ENCODE results near the gene SLC6A7. TPM values are rescaled to one million over a fixed set of nuclear protein-coding genes. Genes with fewer than 3 reads are reported as not detected.

The SLC6A7 gene
- total and polyA plus RNA-seq, 2 donors from 2014 or later: not detected

DNA sequence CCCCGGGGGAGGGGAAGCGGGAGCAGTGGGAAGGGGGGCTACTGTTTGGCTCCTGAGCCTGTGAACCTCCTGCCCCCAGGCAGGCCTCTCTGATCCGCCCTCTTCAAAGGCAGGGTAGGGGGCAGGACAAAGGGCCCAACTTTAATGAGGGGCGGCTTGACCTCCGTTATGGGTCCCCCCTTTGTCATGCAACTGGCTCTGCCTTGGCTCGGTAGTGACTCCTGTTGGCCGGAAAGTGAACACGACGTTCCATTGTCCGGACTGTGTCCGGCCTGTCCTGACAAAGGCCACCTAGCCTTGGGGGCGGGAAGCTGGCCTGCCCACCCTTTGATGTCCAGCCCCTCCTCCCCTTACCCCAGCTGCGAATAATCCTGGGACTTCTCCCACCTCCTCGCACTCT, 22.0 kb upstream of the SLC6A7 start:
- Histone ChIP-seq H3K27me3 (ENCODE audit: control insufficient read depth, insufficient read depth, low read length) (peaks cover 5% of the 10 kb centered on the region), H3K36me3 (ENCODE audit: control insufficient read depth in 2 of 3, insufficient read depth in 3 of 3, low read length in 3 of 3) (no peaks in the 10 kb centered on the region), H3K9ac (ENCODE audit: low read length in 3 of 3) (no peak overlapping the region), H3K4me3 (ENCODE audit: low read length in 3 of 3) (no peak overlapping the region), H3K9me3 (ENCODE audit: control insufficient read depth in 2 of 3, insufficient read depth in 1 of 3, low read length in 3 of 3) (no peaks in the 10 kb centered on the region), H3K27ac (ENCODE audit: low read depth in 2 of 2, low read length in 2 of 2) (no peak overlapping the region), H3K4me1 (ENCODE audit: control insufficient read depth in 2 of 3, insufficient read depth in 2 of 3, low read depth in 1 of 3, low read length in 3 of 3) (peaks cover 0 to 4% (median 0%) of the 10 kb centered on the region in 3 donors)
- TF ChIP-seq, protein P1, sequence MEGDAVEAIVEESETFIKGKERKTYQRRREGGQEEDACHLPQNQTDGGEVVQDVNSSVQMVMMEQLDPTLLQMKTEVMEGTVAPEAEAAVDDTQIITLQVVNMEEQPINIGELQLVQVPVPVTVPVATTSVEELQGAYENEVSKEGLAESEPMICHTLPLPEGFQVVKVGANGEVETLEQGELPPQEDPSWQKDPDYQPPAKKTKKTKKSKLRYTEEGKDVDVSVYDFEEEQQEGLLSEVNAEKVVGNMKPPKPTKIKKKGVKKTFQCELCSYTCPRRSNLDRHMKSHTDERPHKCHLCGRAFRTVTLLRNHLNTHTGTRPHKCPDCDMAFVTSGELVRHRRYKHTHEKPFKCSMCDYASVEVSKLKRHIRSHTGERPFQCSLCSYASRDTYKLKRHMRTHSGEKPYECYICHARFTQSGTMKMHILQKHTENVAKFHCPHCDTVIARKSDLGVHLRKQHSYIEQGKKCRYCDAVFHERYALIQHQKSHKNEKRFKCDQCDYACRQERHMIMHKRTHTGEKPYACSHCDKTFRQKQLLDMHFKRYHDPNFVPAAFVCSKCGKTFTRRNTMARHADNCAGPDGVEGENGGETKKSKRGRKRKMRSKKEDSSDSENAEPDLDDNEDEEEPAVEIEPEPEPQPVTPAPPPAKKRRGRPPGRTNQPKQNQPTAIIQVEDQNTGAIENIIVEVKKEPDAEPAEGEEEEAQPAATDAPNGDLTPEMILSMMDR (IDR thresholded peaks at IDR 0.05; ENCODE audit: borderline replicate concordance, extremely low read depth, insufficient read depth): no peak
- intact Hi-C loops (cut with DNase I): no loop called here
- no peak for DNase-seq
- no peak for FAIRE-seq

DNA sequence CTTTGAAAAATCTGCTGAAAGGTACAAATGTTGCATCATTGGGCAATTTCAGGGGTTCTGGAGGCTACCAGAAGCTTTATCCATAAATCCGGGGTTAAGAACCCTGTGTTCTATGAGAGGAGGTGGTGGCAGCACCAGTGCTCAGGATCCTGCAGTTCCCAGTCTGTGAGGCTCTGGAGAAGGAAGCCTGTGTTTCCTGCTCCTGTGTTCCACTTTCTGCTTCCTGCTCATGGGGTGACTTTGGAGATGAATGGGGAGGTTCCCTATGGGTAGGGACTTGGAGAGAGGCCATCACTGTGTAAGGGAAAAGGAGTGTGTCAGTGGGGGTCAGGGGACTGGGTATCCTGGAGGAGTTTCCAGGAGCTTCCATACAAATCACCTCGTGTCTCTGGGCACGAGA, 21.0 kb upstream of the SLC6A7 start:
- FAIRE-seq (no peak), DNase-seq (no peak)
- H3K27me3 ChIP-seq (ENCODE audit: control insufficient read depth, insufficient read depth, low read length): peaks cover 5% of the 10 kb centered on the region
- intact Hi-C loops (cut with DNase I): no loop called here
- TF ChIP-seq, protein P1 (IDR thresholded peaks at IDR 0.05; ENCODE audit: borderline replicate concordance, extremely low read depth, insufficient read depth): no peak
- no peaks in the 10 kb centered on the region for H3K9me3 ChIP-seq (ENCODE audit: control insufficient read depth in 2 of 3, insufficient read depth in 1 of 3, low read length in 3 of 3)
- peaks cover 0 to under 1% (median 0%) of the 10 kb centered on the region in 3 donors for H3K4me1 ChIP-seq (ENCODE audit: control insufficient read depth in 2 of 3, insufficient read depth in 2 of 3, low read depth in 1 of 3, low read length in 3 of 3)
- no peaks in the 10 kb centered on the region for H3K36me3 ChIP-seq (ENCODE audit: control insufficient read depth in 2 of 3, insufficient read depth in 3 of 3, low read length in 3 of 3)
- H3K4me3 ChIP-seq (ENCODE audit: low read length in 3 of 3): no peak overlapping the region
- no peak overlapping the region for H3K27ac ChIP-seq (ENCODE audit: low read depth in 2 of 2, low read length in 2 of 2)
- H3K9ac ChIP-seq (ENCODE audit: low read length in 3 of 3): no peak overlapping the region

DNA sequence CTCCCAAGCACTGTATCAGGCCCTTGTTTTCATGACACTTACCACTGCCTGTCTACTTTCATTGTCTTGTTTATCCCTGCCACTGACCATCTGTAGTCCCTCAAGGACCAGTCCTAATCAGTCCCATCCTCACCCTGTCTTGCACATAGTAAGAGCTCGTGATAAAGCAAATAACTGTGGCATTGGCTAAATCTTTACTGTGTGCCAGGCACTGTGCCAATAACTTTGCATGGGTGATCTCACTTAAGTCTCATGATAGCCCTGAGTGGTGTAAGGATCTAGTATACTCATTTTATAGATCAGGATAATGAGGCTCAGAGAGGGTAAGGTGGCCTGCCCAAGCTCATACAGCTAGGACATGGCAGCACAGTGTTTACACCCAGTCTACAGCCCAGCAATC, 17.7 kb upstream of the SLC6A7 start:
- Histone ChIP-seq H3K36me3 (ENCODE audit: control insufficient read depth in 2 of 3, insufficient read depth in 3 of 3, low read length in 3 of 3) (no peaks in the 10 kb centered on the region), H3K9ac (ENCODE audit: low read length in 3 of 3) (no peak overlapping the region), H3K27ac (ENCODE audit: low read depth in 2 of 2, low read length in 2 of 2) (no peak overlapping the region), H3K9me3 (ENCODE audit: control insufficient read depth in 2 of 3, insufficient read depth in 1 of 3, low read length in 3 of 3) (no peaks in the 10 kb centered on the region), H3K27me3 (ENCODE audit: control insufficient read depth, insufficient read depth, low read length) (peaks cover 5% of the 10 kb centered on the region), H3K4me1 (ENCODE audit: control insufficient read depth in 2 of 3, insufficient read depth in 2 of 3, low read depth in 1 of 3, low read length in 3 of 3) (peaks cover 0 to 2% (median 1%) of the 10 kb centered on the region in 3 donors), H3K4me3 (ENCODE audit: low read length in 3 of 3) (no peak overlapping the region)
- intact Hi-C loops (cut with DNase I): no loop called here
- FAIRE-seq (no peak), DNase-seq (no peak)
- TF ChIP-seq, protein P1 (IDR thresholded peaks at IDR 0.05; ENCODE audit: borderline replicate concordance, extremely low read depth, insufficient read depth): no peak

DNA sequence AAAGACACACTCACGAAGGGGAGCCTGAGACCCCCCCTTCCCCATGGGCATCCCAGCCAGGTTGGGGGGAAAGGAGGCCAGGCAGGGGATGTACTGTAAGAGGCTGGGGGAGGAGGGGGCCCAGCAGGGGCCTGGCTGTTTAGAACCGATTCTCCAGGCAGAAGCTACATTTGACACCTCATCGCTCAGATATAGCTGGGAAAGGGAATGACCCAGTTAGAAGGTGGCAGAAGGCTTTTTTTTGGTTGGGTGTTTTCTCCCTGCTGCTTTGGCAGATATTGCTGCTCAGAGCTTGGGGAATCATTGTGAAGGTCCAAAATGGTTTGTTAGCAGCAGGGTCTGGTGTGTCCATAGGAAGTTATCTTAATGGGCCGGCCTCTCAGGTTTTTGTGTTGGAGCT, 17.3 kb upstream of the SLC6A7 start:
- no peak overlapping the region for H3K4me3 ChIP-seq (ENCODE audit: low read length in 3 of 3)
- intact Hi-C loops (cut with DNase I): no loop called here
- DNase-seq (no peak), FAIRE-seq (no peak)
- no peak overlapping the region for H3K9ac ChIP-seq (ENCODE audit: low read length in 3 of 3)
- H3K27ac ChIP-seq (ENCODE audit: low read depth in 2 of 2, low read length in 2 of 2): no peak overlapping the region
- no peaks in the 10 kb centered on the region for H3K36me3 ChIP-seq (ENCODE audit: control insufficient read depth in 2 of 3, insufficient read depth in 3 of 3, low read length in 3 of 3)
- peaks cover 2% of the 10 kb centered on the region for H3K27me3 ChIP-seq (ENCODE audit: control insufficient read depth, insufficient read depth, low read length)
- TF ChIP-seq, protein P1 (IDR thresholded peaks at IDR 0.05; ENCODE audit: borderline replicate concordance, extremely low read depth, insufficient read depth): no peak
- H3K4me1 ChIP-seq (ENCODE audit: control insufficient read depth in 2 of 3, insufficient read depth in 2 of 3, low read depth in 1 of 3, low read length in 3 of 3): peaks cover 0 to 4% (median 2%) of the 10 kb centered on the region in 3 donors
- H3K9me3 ChIP-seq (ENCODE audit: control insufficient read depth in 2 of 3, insufficient read depth in 1 of 3, low read length in 3 of 3): no peaks in the 10 kb centered on the region

All from kidney (tissue), 14 donors.